Endodermal cell (in vitro differentiated cells): ENCODE results near the gene TRIM44. TPM values are rescaled to one million over a fixed set of nuclear protein-coding genes. Genes with fewer than 3 reads are reported as not detected.
A peak's percentile ranks its signal among the peaks of the same experiment; 100 is the strongest.

Source experiments
- DNase-seq: peaks from one replicate; pipeline ENCODE4 v3.0.0-alpha.2; 2017
- H3K27ac ChIP-seq: 2 replicates; pipeline ENCODE4 v1.5.1; 2013; ENCODE audit warnings: mild to moderate bottlenecking, low read depth, low read length, moderate library complexity
- H3K27me3 ChIP-seq: 2 replicates; pipeline ENCODE4 v1.6.1; 2013; ENCODE audit warnings: mild to moderate bottlenecking, low read length, moderate library complexity; ENCODE audit not compliant: insufficient read depth, control insufficient read depth, poor library complexity, severe bottlenecking
- H3K36me3 ChIP-seq: 2 replicates; pipeline ENCODE4 v1.7.0; 2013; ENCODE audit warnings: mild to moderate bottlenecking, low read length, moderate library complexity; ENCODE audit not compliant: control insufficient read depth, insufficient read depth
- H3K4me1 ChIP-seq: one replicate; pipeline ENCODE4 v1.7.0; 2013; ENCODE audit warnings: low read length; ENCODE audit not compliant: control insufficient read depth, insufficient read depth
- H3K4me3 ChIP-seq: 2 replicates; pipeline ENCODE4 v1.5.1; 2013; ENCODE audit warnings: mild to moderate bottlenecking, low read length, moderate library complexity
- H3K9ac ChIP-seq: 2 replicates; pipeline ENCODE4 v1.6.1; 2013; ENCODE audit warnings: mild to moderate bottlenecking, low read length, moderate library complexity; ENCODE audit not compliant: poor library complexity, severe bottlenecking; ENCODE audit errors: extremely low read depth
- H3K9me3 ChIP-seq: 2 replicates; pipeline ENCODE4 v1.6.1; 2013; ENCODE audit warnings: mild to moderate bottlenecking, low read length, moderate library complexity; ENCODE audit not compliant: control insufficient read depth
- H3K27ac Mint-ChIP-seq: 2 replicates; pipeline ENCODE4 v1.8.0; 2020; ENCODE audit warnings: mixed read lengths
- H3K27me3 Mint-ChIP-seq: 2 replicates; pipeline ENCODE4 v1.8.0; 2021; ENCODE audit warnings: mild to moderate bottlenecking, mixed read lengths; ENCODE audit not compliant: insufficient read depth
- H3K36me3 Mint-ChIP-seq: 2 replicates; pipeline ENCODE4 v1.8.0; 2020; ENCODE audit warnings: low read depth, mixed read lengths
- H3K4me1 Mint-ChIP-seq: 2 replicates; pipeline ENCODE4 v1.8.0; 2020; ENCODE audit warnings: mixed read lengths
- H3K4me3 Mint-ChIP-seq: 2 replicates; pipeline ENCODE4 v1.8.0; 2020; ENCODE audit warnings: mild to moderate bottlenecking, moderate library complexity, mixed read lengths
- H3K9me3 Mint-ChIP-seq: 2 replicates; pipeline ENCODE4 v1.8.0; 2020; ENCODE audit warnings: mild to moderate bottlenecking, mixed read lengths
- CTCF ChIP-seq: fragments of 200-600 bp; sonication (generic); conservative IDR thresholded peaks from 2 replicates; pipeline ENCODE4 v1.5.0; 2021; ENCODE audit warnings: antibody characterized with exemption, mild to moderate bottlenecking
- WGBS, 2 experiments: methylation state at CpG; one replicate each; pipeline versions ENCODE4 v1.1.5 to v1.1.7; 2013; ENCODE audit warnings: missing lambda C conversion rate in 2 of 2, mixed read lengths in 1 of 2; ENCODE audit not compliant: insufficient coverage in 1 of 2, insufficient read length in 1 of 2; 5-methylcytosine and 5-hydroxymethylcytosine counted together
- total RNA-seq, 2 donors: library from RNA; stranded (reverse); fragmentation: NEBNext Ultra II Directional in 1 of 2; extraction: Animal tissue kit (Norgen Biotek cat#: 25700) in 1 of 2; gene quantifications; 2 replicates in 1 of 2; 3 replicates in 1 of 2; pipeline ENCODE4 v1.2.1, GENCODE V29; 2021

The TRIM44 gene
- total RNA-seq, 2 donors from 2014 or later, result 48.5 to 63.8 TPM

GRCh38 chr11:35826006-35826405 lies 163.4 kb downstream of the TRIM44 start:
- H3K36me3 ChIP-seq, result no peaks in the 10 kb centered on the region
- no peak overlapping the region for H3K4me3 ChIP-seq
- Mint-ChIP-seq H3K4me3 (no peak overlapping the region), H3K9me3 (no peaks in the 10 kb centered on the region), H3K36me3 (no peaks in the 10 kb centered on the region), H3K4me1 (peaks cover 2% of the 10 kb centered on the region), H3K27ac (no peak overlapping the region), H3K27me3 (peaks cover 3% of the 10 kb centered on the region)
- TF ChIP-seq CTCF, result no peak
- H3K9ac ChIP-seq, result no peak overlapping the region
- DNase-seq, result peak; percentile 13
- no peaks in the 10 kb centered on the region for H3K27me3 ChIP-seq
- H3K4me1 ChIP-seq, result no peaks in the 10 kb centered on the region
- WGBS, 2 experiments, result 81 to 92% methylated on average over 3 to 5 of the region's 5 CpGs
- no peaks in the 10 kb centered on the region for H3K9me3 ChIP-seq
- no peak overlapping the region for H3K27ac ChIP-seq

- no peaks in the 10 kb centered on the region for H3K36me3 Mint-ChIP-seq
- Histone ChIP-seq H3K27me3 (no peaks in the 10 kb centered on the region), H3K9me3 (no peaks in the 10 kb centered on the region), H3K36me3 (no peaks in the 10 kb centered on the region), H3K27ac (no peak overlapping the region), H3K9ac (no peak overlapping the region), H3K4me3 (no peak overlapping the region), H3K4me1 (no peaks in the 10 kb centered on the region)
- peak; percentile 19 for DNase-seq
- H3K27me3 Mint-ChIP-seq, result peaks cover 3% of the 10 kb centered on the region
- H3K4me3 Mint-ChIP-seq, result no peak overlapping the region
- peaks cover 1% of the 10 kb centered on the region for H3K4me1 Mint-ChIP-seq
- H3K27ac Mint-ChIP-seq, result no peak overlapping the region
- no peak for TF ChIP-seq CTCF
- H3K9me3 Mint-ChIP-seq, result no peaks in the 10 kb centered on the region
- WGBS, 2 experiments, result 49 to 73% methylated on average over 2 to 4 of the region's 4 CpGs
These were observed 164.4 kb downstream of the TRIM44 start for GRCh38 chr11:35826949-35827348.

- WGBS, 2 experiments, result 93 to 100% methylated on average over 1 to 4 of the region's 4 CpGs
- Mint-ChIP-seq H3K4me3 (no peak overlapping the region), H3K36me3 (no peaks in the 10 kb centered on the region), H3K27me3 (no peaks in the 10 kb centered on the region), H3K4me1 (no peaks in the 10 kb centered on the region), H3K9me3 (peaks cover 8% of the 10 kb centered on the region), H3K27ac (no peak overlapping the region)
- Histone ChIP-seq H3K36me3 (no peaks in the 10 kb centered on the region), H3K9me3 (no peaks in the 10 kb centered on the region), H3K27me3 (no peaks in the 10 kb centered on the region), H3K27ac (no peak overlapping the region), H3K9ac (no peak overlapping the region), H3K4me3 (no peak overlapping the region), H3K4me1 (no peaks in the 10 kb centered on the region)
- DNase-seq, result no peak
- no peak for TF ChIP-seq CTCF
These were observed 173.6 kb downstream of the TRIM44 start for GRCh38 chr11:35836205-35836604.
